Panc1 (cell line): ENCODE measurements around the gene CLSTN2. TPM values are rescaled to one million over a fixed set of nuclear protein-coding genes. Genes with fewer than 3 reads are reported as not detected.

ENCODE experiments used
- ATAC-seq: fragments of 200-7000 bp; cut with Tn5 transposase; 2 replicates; pipeline ENCODE4 v1.9.1; 2020; ENCODE audit warnings: mild to moderate bottlenecking, moderate library complexity
- BruUV-seq: library from RNA; stranded (reverse); fragments of 400-500 nt; replicated peaks from 2 replicates; lab custom pipeline; 2021; lab: Mats Ljungman, UMichigan
- CTCF ChIA-PET: fragments of 300-600 bp; sonication (Branson Sonifier 250); formaldehyde crosslinking; loops from one replicate; lab custom pipeline; 2022; ENCODE audit warnings: antibody characterized with exemption; lab: Charles Lee
- POLR2A ChIA-PET: fragments of 300-600 bp; sonication (Branson Sonifier 250); formaldehyde crosslinking; loops from one replicate; lab custom pipeline; 2022; ENCODE audit warnings: antibody characterized with exemption; lab: Charles Lee
- DNase-seq: peaks from one replicate; pipeline ENCODE4 v3.0.0-alpha.2; 2010; ENCODE audit warnings: low read depth, low spot score
- H3K27ac ChIP-seq: 2 replicates; pipeline ENCODE4 v1.5.1; 2011; ENCODE audit warnings: mild to moderate bottlenecking, low read length, inconsistent platforms
- H3K27me3 ChIP-seq: fragments of 200-500 bp; sonication (Bioruptor generic); 2 replicates; pipeline ENCODE4 v1.6.0; 2014; ENCODE audit warnings: low read length, inconsistent platforms; ENCODE audit not compliant: control insufficient read depth, insufficient read depth
- H3K36me3 ChIP-seq: fragments of 200-500 bp; sonication (Bioruptor generic); 2 replicates; pipeline ENCODE4 v1.5.1; 2014; ENCODE audit warnings: inconsistent platforms, mild to moderate bottlenecking, low read length, moderate library complexity; ENCODE audit not compliant: control insufficient read depth, insufficient read depth
- H3K4me1 ChIP-seq: 2 replicates; pipeline ENCODE4 v1.5.1; 2011; ENCODE audit warnings: inconsistent platforms, mild to moderate bottlenecking, low read length, moderate library complexity; ENCODE audit not compliant: control insufficient read depth, insufficient read depth
- H3K4me3 ChIP-seq, 2 experiments: 2 replicates each; pipeline ENCODE4 v1.5.1; 2011 to 2012; ENCODE audit warnings: low read depth in 2 of 2, low read length in 2 of 2, mild to moderate bottlenecking in 2 of 2, inconsistent platforms in 1 of 2, moderate library complexity in 1 of 2
- H3K9me3 ChIP-seq: fragments of 200-500 bp; sonication (Bioruptor generic); 2 replicates; pipeline ENCODE4 v1.5.1; 2014; ENCODE audit warnings: low read depth, mild to moderate bottlenecking, inconsistent platforms, low read length, moderate library complexity; ENCODE audit not compliant: control insufficient read depth, insufficient read depth
- CTCF ChIP-seq: fragments of 450-650 bp; IDR thresholded peaks from 2 replicates; pipeline ENCODE4 v1.5.1; 2017; ENCODE audit warnings: mild to moderate bottlenecking
- POLR2AphosphoS5 ChIP-seq: IDR thresholded peaks from 2 replicates; pipeline ENCODE4 v1.6.1; 2012; ENCODE audit warnings: mild to moderate bottlenecking, low read depth, low read length, moderate library complexity
- REST ChIP-seq, 2 experiments: IDR thresholded peaks; 2 replicates each; pipeline ENCODE4 v1.6.1; 2011 to 2012; ENCODE audit warnings: low read depth in 2 of 2, control low read depth in 1 of 2, low read length in 1 of 2, mild to moderate bottlenecking in 1 of 2, moderate library complexity in 1 of 2; ENCODE audit not compliant: insufficient read depth in 1 of 2
- SIN3A ChIP-seq: IDR thresholded peaks from 2 replicates; pipeline ENCODE4 v1.6.1; 2012; ENCODE audit warnings: low read depth, mild to moderate bottlenecking, low read length, moderate library complexity, borderline replicate concordance; ENCODE audit not compliant: insufficient read depth
- TCF7L2 ChIP-seq: IDR thresholded peaks from 2 replicates; pipeline ENCODE4 v1.6.1; 2011; ENCODE audit warnings: mild to moderate bottlenecking, low read depth, low read length, inconsistent platforms
- in situ Hi-C: cut with HindIII; loops from 2 replicates; pipeline ENCODE4 v1.10.0; 2016; ENCODE audit warnings: low sequenced_read_pairs, low pct_unique_long_range_greater_than_20kb
- intact Hi-C: fragments of 100-400 bp; cut with micrococcal nuclease; formaldehyde crosslinking; loops from one replicate; pipeline ENCODE4 v1.10.0; 2022; ENCODE audit not compliant: unreplicated experiment
- total RNA-seq: library from RNA; stranded (reverse); gene quantifications from one replicate; pipeline ENCODE4 v1.2.1, GENCODE V29; 2021; ENCODE audit not compliant: unreplicated experiment

The CLSTN2 gene
- total RNA-seq, 1 experiment from 2014 or later: 0.03 TPM

DNA sequence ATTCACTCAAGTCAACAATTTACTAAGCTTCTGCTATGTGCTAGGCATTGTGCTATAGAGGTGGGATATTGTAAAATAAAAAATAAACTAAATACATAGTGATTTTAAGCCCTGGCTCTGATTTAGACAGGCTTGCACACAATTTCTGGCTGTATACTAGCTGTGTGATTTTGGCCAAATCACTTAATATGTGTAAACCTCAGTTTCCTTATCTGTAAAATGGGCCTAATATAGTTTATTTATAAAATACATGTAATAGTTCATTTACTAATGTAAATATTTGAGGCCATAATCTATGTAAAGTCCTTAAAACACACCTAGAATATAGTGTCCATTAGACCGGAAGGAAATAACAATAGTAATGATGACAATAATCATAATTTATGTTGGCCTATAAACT is 363.1 kb downstream of the CLSTN2 start:
- Histone ChIP-seq H3K9me3 (no peaks in the 10 kb centered on the region), H3K27ac (no peak overlapping the region), H3K27me3 (no peaks in the 10 kb centered on the region), H3K4me1 (no peaks in the 10 kb centered on the region), H3K36me3 (no peaks in the 10 kb centered on the region), H3K4me3 (no peak overlapping the region)
- POLR2A ChIA-PET: no interaction called here
- DNase-seq: no peak
- BruUV-seq: no TSS peak
- ATAC-seq: no peak
- intact Hi-C loops (no loop called here), in situ Hi-C loops (no loop called here)
- CTCF ChIA-PET: no interaction called here
- TF ChIP-seq POLR2AphosphoS5 (no peak), CTCF (no peak), REST (IDR thresholded peaks at IDR 0.05; ENCODE audit: insufficient read depth in 1 of 2, low read depth in 2 of 2, low read length in 1 of 2) (no peak), TCF7L2 (no peak), SIN3A (no peak)

DNA sequence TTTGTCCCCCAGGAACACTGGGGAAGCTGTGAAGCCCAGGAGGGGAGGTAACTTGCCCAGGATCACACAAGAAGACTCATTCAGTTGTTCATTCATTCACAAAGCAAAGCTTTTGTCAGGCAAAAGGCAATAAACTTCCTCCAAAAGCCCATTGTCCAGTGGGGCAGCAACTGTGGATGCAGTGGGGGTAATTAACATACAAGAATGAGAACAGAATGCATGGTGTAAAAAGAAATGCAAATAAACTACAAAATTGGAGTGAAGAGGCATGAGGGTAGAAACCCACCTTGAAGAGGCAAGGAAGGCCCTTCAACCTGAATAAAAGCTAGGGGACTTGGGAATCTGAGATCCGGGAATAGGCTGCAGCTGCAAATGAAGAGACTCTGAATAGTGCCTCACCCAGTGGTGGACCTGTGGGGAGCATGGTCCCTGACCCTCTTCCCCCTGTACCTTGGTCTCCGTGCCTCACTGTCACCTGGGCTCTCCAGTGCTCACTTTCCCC is 363.6 kb downstream of the CLSTN2 start:
- Histone ChIP-seq H3K9me3 (no peaks in the 10 kb centered on the region), H3K36me3 (no peaks in the 10 kb centered on the region), H3K4me3 (no peak overlapping the region), H3K27ac (no peak overlapping the region), H3K4me1 (no peaks in the 10 kb centered on the region), H3K27me3 (no peaks in the 10 kb centered on the region)
- intact Hi-C loops: no loop called here
- ATAC-seq (no peak), DNase-seq (no peak)
- no peak for TF ChIP-seq CTCF
- no peak for TF ChIP-seq SIN3A
- no peak for TF ChIP-seq POLR2AphosphoS5
- no peak for TF ChIP-seq REST (IDR thresholded peaks at IDR 0.05; ENCODE audit: insufficient read depth in 1 of 2, low read depth in 2 of 2, low read length in 1 of 2)
- TF ChIP-seq TCF7L2: no peak
- CTCF ChIA-PET: no interaction called here
- BruUV-seq: no TSS peak
- in situ Hi-C loops: no loop called here
- POLR2A ChIA-PET: no interaction called here
